Measurements from ENCODE around the gene CTDSPL. TPM values are rescaled to one million over a fixed set of nuclear protein-coding genes. Genes with fewer than 3 reads are reported as not detected.

The CTDSPL gene
- total RNA-seq, 1 experiment from 2014 or later, result 34.4 TPM

- TF ChIP-seq MAX (IDR thresholded peaks at IDR 0.05), result no peak
- TF ChIP-seq JUND (IDR thresholded peaks at IDR 0.05), result no peak
- TF ChIP-seq SRF (IDR thresholded peaks at IDR 0.05; ENCODE audit: low read depth), result no peak
- no peak for TF ChIP-seq ATF3 (IDR thresholded peaks at IDR 0.05)
Measured at GRCh38 chr3:37953226-37953625, 91.5 kb downstream of the CTDSPL start (continued).

GRCh38 chr3:37953707-37954394 is 92.2 kb downstream of the CTDSPL start:
- BruUV-seq (replicated peaks), result no TSS peak
- CTCF ChIA-PET, result interaction anchor here (1.3 kb wide), 1 partner anchor 13 kb away, joined by 4 read pairs; no protein-coding TSS in a partner anchor

More at GRCh38 chr3:37953707-37954394, 92.2 kb downstream of the CTDSPL start:
- Histone ChIP-seq H4K20me1 (ENCODE audit: insufficient read depth) (no peaks in the 10 kb centered on the region), H3K4me3 (replicated peaks in 1 of 2; ENCODE audit: low read depth in 1 of 2, low read length in 2 of 2) (no peak overlapping the region), H3K4me1 (ENCODE audit: control insufficient read depth in 1 of 2, insufficient read depth in 2 of 2, low read length in 2 of 2) (no peaks in the 10 kb centered on the region), H3K9me2 (ENCODE audit: insufficient read depth) (no peaks in the 10 kb centered on the region), H3K9ac (ENCODE audit: low read length) (no peak overlapping the region), H2AFZ (ENCODE audit: low read depth, low read length, poor library complexity, severe bottlenecking) (no peak overlapping the region), H3K36me3 (ENCODE audit: control insufficient read depth in 1 of 2, insufficient read depth in 2 of 2, low read length in 2 of 2) (no peaks in the 10 kb centered on the region), H3K27me3 (ENCODE audit: insufficient read depth, low read length) (no peaks in the 10 kb centered on the region), H3K27ac (ENCODE audit: low read depth, low read length) (no peak overlapping the region), H3K9me3 (ENCODE audit: control insufficient read depth in 1 of 2, insufficient read depth in 1 of 2, low read depth in 1 of 2, low read length in 2 of 2) (peaks cover 0 to 4% of the 10 kb centered on the region in 2 experiments; a peak in 1 of 4 replicates), H3K4me2 (ENCODE audit: low read length) (no peak overlapping the region), H3K79me2 (ENCODE audit: insufficient read depth, low read length) (no peaks in the 10 kb centered on the region)
- ATAC-seq (no peak), DNase-seq (ENCODE audit: low read depth, low spot score) (no peak)
- intact Hi-C loops (cut with micrococcal nuclease), result no loop called here
- POLR2A ChIA-PET, result no interaction called here
- RAD21 ChIA-PET (ENCODE audit: low non-redundant PET in 1 of 2, low total read pairs in 2 of 2, uncharacterized antibody in 2 of 2, unreplicated experiment in 2 of 2), result no interaction called here
- no peak for TF ChIP-seq SRF (IDR thresholded peaks at IDR 0.05; ENCODE audit: low read depth)
- no peak for TF ChIP-seq JUND (IDR thresholded peaks at IDR 0.05)
- TF ChIP-seq CBX3 (IDR thresholded peaks at IDR 0.05; ENCODE audit: low read depth), result no peak
- TF ChIP-seq EZH2 (IDR thresholded peaks at IDR 0.05), result no peak
- no peak for TF ChIP-seq CTCF (IDR thresholded peaks at IDR 0.05 in 2 of 3, conservative IDR thresholded peaks at IDR 0.05 in 1 of 3; ENCODE audit: borderline replicate concordance in 1 of 3, insufficient read depth in 1 of 3, low read depth in 2 of 3, low read length in 2 of 3)
- TF ChIP-seq ZBTB33 (IDR thresholded peaks at IDR 0.05; ENCODE audit: extremely low read depth, insufficient replicate concordance, low read length), result no peak
- no peak for TF ChIP-seq POLR2AphosphoS5 (IDR thresholded peaks at IDR 0.05; ENCODE audit: low read depth, low read length)
- TF ChIP-seq FOSL1 (IDR thresholded peaks at IDR 0.05; ENCODE audit: low read depth), result no peak
- no peak for TF ChIP-seq TCF7L2 (IDR thresholded peaks at IDR 0.05; ENCODE audit: borderline replicate concordance, extremely low read depth, insufficient read depth, insufficient read length)
- TF ChIP-seq ATF3 (IDR thresholded peaks at IDR 0.05), result no peak
- no peak for TF ChIP-seq EZH2phosphoT487 (IDR thresholded peaks at IDR 0.05; ENCODE audit: borderline replicate concordance)
- TF ChIP-seq REST (IDR thresholded peaks at IDR 0.05; ENCODE audit: low read depth), result no peak
- TF ChIP-seq ZNF274 (IDR thresholded peaks at IDR 0.05; ENCODE audit: low read depth, low read length), result no peak

All from HCT116 (cell line).